ENCODE measurements around the gene CLSTN3. TPM values are rescaled to one million over a fixed set of nuclear protein-coding genes. Genes with fewer than 3 reads are reported as not detected.

Gene CLSTN3
- total RNA-seq, 3 donors from 2014 or later (not counting 1 experiment from before 2014, with no cell fraction given) = 59.7 to 95.5 (median 61.0) TPM

DNA sequence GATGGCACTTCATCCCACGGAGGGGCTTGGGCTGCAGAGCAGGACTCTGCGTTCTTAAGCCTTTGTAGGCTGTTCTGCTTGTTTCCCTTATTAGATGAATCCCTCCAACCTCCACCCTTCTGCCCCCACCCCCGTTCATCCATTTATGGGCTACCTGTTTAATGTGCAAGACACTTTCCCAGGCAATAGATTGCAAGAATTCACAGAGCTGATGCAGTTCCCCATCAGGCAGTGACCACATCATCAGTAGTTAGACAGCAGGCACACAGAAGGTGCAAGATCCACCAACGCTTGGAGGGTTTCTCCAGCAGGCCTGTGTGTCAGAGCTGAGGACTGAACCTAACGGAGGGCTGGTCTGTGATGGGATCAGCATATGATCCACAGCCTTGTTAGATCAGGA lies 36.7 kb upstream of the CLSTN3 start:
- Mint-ChIP-seq H3K9me3 (no peaks in the 10 kb centered on the region), H3K27me3 (ENCODE audit: low read depth in 2 of 2) (no peaks in the 10 kb centered on the region), H3K36me3 (no peaks in the 10 kb centered on the region), H3K27ac (no peak overlapping the region), H3K4me1 (peaks cover 0 to 22% of the 10 kb centered on the region in 2 donors), H3K4me3 (no peak overlapping the region)
- Histone ChIP-seq H3K36me3 (ENCODE audit: control insufficient read depth, insufficient read depth, low read length) (peaks cover 4% of the 10 kb centered on the region), H3K9me3 (ENCODE audit: control insufficient read depth, insufficient read depth, low read length) (no peaks in the 10 kb centered on the region), H3K27me3 (ENCODE audit: control insufficient read depth, insufficient read depth, low read length) (no peaks in the 10 kb centered on the region), H3K4me1 (ENCODE audit: control insufficient read depth, insufficient read depth, low read length) (peaks cover 12% of the 10 kb centered on the region), H3K27ac (ENCODE audit: low read length) (no peak overlapping the region), H3K4me3 (ENCODE audit: low read length) (no peak overlapping the region)
- DNase-seq (no peak), ATAC-seq (no peak)
- 72% methylated on average over 5 of the region's 5 CpGs for WGBS (ENCODE audit: insufficient coverage)
- TF ChIP-seq, protein P1, sequence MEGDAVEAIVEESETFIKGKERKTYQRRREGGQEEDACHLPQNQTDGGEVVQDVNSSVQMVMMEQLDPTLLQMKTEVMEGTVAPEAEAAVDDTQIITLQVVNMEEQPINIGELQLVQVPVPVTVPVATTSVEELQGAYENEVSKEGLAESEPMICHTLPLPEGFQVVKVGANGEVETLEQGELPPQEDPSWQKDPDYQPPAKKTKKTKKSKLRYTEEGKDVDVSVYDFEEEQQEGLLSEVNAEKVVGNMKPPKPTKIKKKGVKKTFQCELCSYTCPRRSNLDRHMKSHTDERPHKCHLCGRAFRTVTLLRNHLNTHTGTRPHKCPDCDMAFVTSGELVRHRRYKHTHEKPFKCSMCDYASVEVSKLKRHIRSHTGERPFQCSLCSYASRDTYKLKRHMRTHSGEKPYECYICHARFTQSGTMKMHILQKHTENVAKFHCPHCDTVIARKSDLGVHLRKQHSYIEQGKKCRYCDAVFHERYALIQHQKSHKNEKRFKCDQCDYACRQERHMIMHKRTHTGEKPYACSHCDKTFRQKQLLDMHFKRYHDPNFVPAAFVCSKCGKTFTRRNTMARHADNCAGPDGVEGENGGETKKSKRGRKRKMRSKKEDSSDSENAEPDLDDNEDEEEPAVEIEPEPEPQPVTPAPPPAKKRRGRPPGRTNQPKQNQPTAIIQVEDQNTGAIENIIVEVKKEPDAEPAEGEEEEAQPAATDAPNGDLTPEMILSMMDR (IDR thresholded peaks at IDR 0.05) = no peak
- intact Hi-C loops (cut with micrococcal nuclease) = loop anchor here (5.0 kb wide), 1 partner anchor 76 kb away; the partner anchor contains the start of gene LPCAT3

DNA sequence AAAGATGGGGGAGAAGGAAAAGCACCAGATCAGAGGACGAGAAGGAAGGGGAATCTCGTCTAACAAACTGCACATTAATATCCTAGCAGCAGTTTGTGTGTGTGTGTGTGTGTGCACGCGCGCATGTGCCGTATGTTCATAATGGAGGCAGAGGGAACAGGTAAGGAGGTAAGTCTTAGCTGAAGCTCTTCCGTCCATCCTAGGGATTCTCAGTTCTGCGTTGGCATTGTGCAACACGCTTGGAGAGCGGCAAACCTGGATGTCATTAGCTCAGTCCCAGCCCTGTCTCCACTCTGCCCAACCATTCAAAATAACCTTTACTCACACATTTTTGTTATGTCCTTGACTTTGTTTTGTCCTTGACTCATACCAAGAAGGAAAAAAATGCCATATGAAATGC lies 36.3 kb upstream of the CLSTN3 start:
- H3K27ac Mint-ChIP-seq = no peak overlapping the region
- H3K9me3 ChIP-seq (ENCODE audit: control insufficient read depth, insufficient read depth, low read length) = no peaks in the 10 kb centered on the region
- H3K27ac ChIP-seq (ENCODE audit: low read length) = no peak overlapping the region
- H3K4me3 ChIP-seq (ENCODE audit: low read length) = no peak overlapping the region
- TF ChIP-seq, protein P1 (IDR thresholded peaks at IDR 0.05) = no peak
- no peaks in the 10 kb centered on the region for H3K9me3 Mint-ChIP-seq
- no peak overlapping the region for H3K4me3 Mint-ChIP-seq
- H3K27me3 Mint-ChIP-seq (ENCODE audit: low read depth in 2 of 2) = no peaks in the 10 kb centered on the region
- no peaks in the 10 kb centered on the region for H3K27me3 ChIP-seq (ENCODE audit: control insufficient read depth, insufficient read depth, low read length)
- 90% methylated on average over 9 of the region's 10 CpGs for WGBS (ENCODE audit: insufficient coverage)
- peaks cover 5% of the 10 kb centered on the region for H3K36me3 ChIP-seq (ENCODE audit: control insufficient read depth, insufficient read depth, low read length)
- no peak for ATAC-seq
- no peak for DNase-seq
- peaks cover 12% of the 10 kb centered on the region for H3K4me1 ChIP-seq (ENCODE audit: control insufficient read depth, insufficient read depth, low read length)
- intact Hi-C loops (cut with micrococcal nuclease) = loop anchor here (5.0 kb wide), 1 partner anchor 77 kb away; the partner anchor contains the start of gene LPCAT3
- peaks cover 0 to 22% of the 10 kb centered on the region in 2 donors for H3K4me1 Mint-ChIP-seq
- H3K36me3 Mint-ChIP-seq = no peaks in the 10 kb centered on the region

DNA sequence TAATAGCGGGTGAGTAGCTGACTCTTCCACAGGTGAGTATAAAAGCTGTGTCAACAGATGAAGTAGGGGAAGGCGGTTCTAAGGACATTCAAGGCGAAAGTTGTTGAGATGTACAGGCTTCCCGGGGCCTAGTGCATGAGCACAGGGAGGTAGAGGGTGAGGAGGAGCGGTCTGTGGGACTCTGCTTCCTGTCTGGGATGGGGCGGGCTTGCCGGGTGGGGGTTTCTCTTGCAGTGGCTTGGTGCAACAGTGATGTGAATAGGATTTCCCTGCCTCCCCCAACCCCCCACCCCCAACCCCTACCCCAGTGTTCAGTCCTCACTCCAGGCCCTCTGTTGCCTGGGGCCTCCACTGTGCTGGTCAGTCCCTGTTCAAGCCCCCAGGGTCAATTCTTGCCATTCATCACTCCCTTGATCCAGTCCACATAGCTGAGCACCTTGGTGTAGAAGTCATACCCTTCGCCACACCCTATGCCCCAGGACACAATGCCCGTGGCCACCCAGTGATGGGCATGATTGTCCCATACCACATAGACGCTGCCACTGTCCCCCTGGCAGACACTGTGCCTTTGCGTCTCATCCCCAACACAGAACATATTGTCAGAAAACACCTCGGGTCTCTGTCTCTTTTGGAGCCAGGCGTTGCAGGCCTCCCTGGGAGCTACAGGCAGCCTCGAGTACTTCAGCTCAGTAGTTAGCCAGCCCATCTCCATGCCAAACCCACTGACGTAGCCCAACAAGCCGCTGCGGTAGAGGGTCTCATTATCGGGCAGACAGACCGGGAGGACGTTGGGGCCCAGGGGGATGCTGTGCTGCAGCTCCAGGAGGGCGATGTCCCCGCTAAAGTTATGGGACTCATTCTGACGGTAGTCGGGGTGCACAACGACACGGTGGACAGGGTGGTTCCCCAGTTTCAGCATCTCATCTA lies 33.9 kb upstream of the CLSTN3 start:
- no peaks in the 10 kb centered on the region for H3K36me3 Mint-ChIP-seq
- 93% methylated on average over 23 of the region's 26 CpGs for WGBS (ENCODE audit: insufficient coverage)

More for the DNA sequence above, 33.9 kb upstream of the CLSTN3 start:
- no peaks in the 10 kb centered on the region for H3K27me3 Mint-ChIP-seq (ENCODE audit: low read depth in 2 of 2)
- TF ChIP-seq, protein P1 (IDR thresholded peaks at IDR 0.05) = no peak
- no peaks in the 10 kb centered on the region for H3K9me3 Mint-ChIP-seq
- DNase-seq = no peak
- Histone ChIP-seq H3K27me3 (ENCODE audit: control insufficient read depth, insufficient read depth, low read length) (no peaks in the 10 kb centered on the region), H3K4me1 (ENCODE audit: control insufficient read depth, insufficient read depth, low read length) (peaks cover 12% of the 10 kb centered on the region), H3K9me3 (ENCODE audit: control insufficient read depth, insufficient read depth, low read length) (no peaks in the 10 kb centered on the region), H3K36me3 (ENCODE audit: control insufficient read depth, insufficient read depth, low read length) (peaks cover 12% of the 10 kb centered on the region), H3K27ac (ENCODE audit: low read length) (no peak overlapping the region), H3K4me3 (ENCODE audit: low read length) (no peak overlapping the region)
- H3K4me3 Mint-ChIP-seq = no peak overlapping the region
- no peak for ATAC-seq
- intact Hi-C loops (cut with micrococcal nuclease) = no loop called here
- peaks cover 0 to 15% of the 10 kb centered on the region in 2 donors for H3K4me1 Mint-ChIP-seq
- no peak overlapping the region for H3K27ac Mint-ChIP-seq
